Measurements from ENCODE around the gene ZNF469. TPM values are rescaled to one million over a fixed set of nuclear protein-coding genes. Genes with fewer than 3 reads are reported as not detected.

ZNF469 gene
- total and polyA plus RNA-seq, 3 donors from 2014 or later = 0.98 to 2.8 (median 2.2) TPM

- Histone ChIP-seq H3K27ac (no peak overlapping the region), H3K4me1 (no peaks in the 10 kb centered on the region), H3K27me3 (no peaks in the 10 kb centered on the region), H3K36me3 (ENCODE audit: low read depth, missing control alignments) (no peaks in the 10 kb centered on the region), H3K4me3 (no peak overlapping the region), H3K9me3 (no peaks in the 10 kb centered on the region)
- intact Hi-C loops (cut with DNase I; ENCODE audit: low total_unique reads) = no loop called here
- TF ChIP-seq POLR2A (IDR thresholded peaks at IDR 0.05) (no peak), CTCF (IDR thresholded peaks at IDR 0.05) (no peak)
- 94 to 96% methylated on average over 5 to 11 of the region's 17 CpGs for WGBS, 2 donors
- no peak for DNase-seq
Observed at GRCh38 chr16:88416686-88417085, 33.9 kb downstream of the ZNF469 start.

GRCh38 chr16:88417684-88418476, 35.1 kb downstream of the ZNF469 start:
- intact Hi-C loops (cut with DNase I; ENCODE audit: low total_unique reads) = no loop called here
- no peaks in the 10 kb centered on the region for H3K9me3 ChIP-seq
- no peak overlapping the region for H3K27ac ChIP-seq
- no peaks in the 10 kb centered on the region for H3K27me3 ChIP-seq
- H3K36me3 ChIP-seq (ENCODE audit: low read depth, missing control alignments) = no peaks in the 10 kb centered on the region
- 85 to 90% methylated on average over 11 to 17 of the region's 17 CpGs for WGBS, 2 donors
- no peak for TF ChIP-seq CTCF (IDR thresholded peaks at IDR 0.05)
- TF ChIP-seq POLR2A (IDR thresholded peaks at IDR 0.05) = no peak
- DNase-seq = no peak
- H3K4me1 ChIP-seq = no peaks in the 10 kb centered on the region
- no peak overlapping the region for H3K4me3 ChIP-seq

GRCh38 chr16:88418869-88419268, 36.1 kb downstream of the ZNF469 start:
- Histone ChIP-seq H3K36me3 (ENCODE audit: low read depth, missing control alignments) (no peaks in the 10 kb centered on the region), H3K4me3 (no peak overlapping the region), H3K27me3 (no peaks in the 10 kb centered on the region), H3K27ac (no peak overlapping the region), H3K4me1 (no peaks in the 10 kb centered on the region), H3K9me3 (no peaks in the 10 kb centered on the region)
- no peak for TF ChIP-seq CTCF (IDR thresholded peaks at IDR 0.05)
- no peak for TF ChIP-seq POLR2A (IDR thresholded peaks at IDR 0.05)
- 65 to 81% methylated on average over 10 to 18 of the region's 18 CpGs for WGBS, 2 donors
- DNase-seq = no peak
- intact Hi-C loops (cut with DNase I; ENCODE audit: low total_unique reads) = no loop called here

- no peaks in the 10 kb centered on the region for H3K36me3 ChIP-seq (ENCODE audit: low read depth, missing control alignments)
- H3K4me1 ChIP-seq = peaks cover 3% of the 10 kb centered on the region
- no peaks in the 10 kb centered on the region for H3K27me3 ChIP-seq
- no peak for TF ChIP-seq POLR2A (IDR thresholded peaks at IDR 0.05)
- no peak for TF ChIP-seq CTCF (IDR thresholded peaks at IDR 0.05)
- DNase-seq = no peak
- H3K9me3 ChIP-seq = no peaks in the 10 kb centered on the region
- no peak overlapping the region for H3K4me3 ChIP-seq
- intact Hi-C loops (cut with DNase I; ENCODE audit: low total_unique reads) = no loop called here
- H3K27ac ChIP-seq = no peak overlapping the region
- 96 to 98% methylated on average over 7 to 8 of the region's 10 CpGs for WGBS, 2 donors
Observed at GRCh38 chr16:88419790-88420189, 37.0 kb downstream of the ZNF469 start.

GRCh38 chr16:88420496-88420895, 37.7 kb downstream of the ZNF469 start:
- Histone ChIP-seq H3K27me3 (no peaks in the 10 kb centered on the region), H3K27ac (no peak overlapping the region), H3K4me3 (no peak overlapping the region), H3K4me1 (peaks cover 5% of the 10 kb centered on the region), H3K36me3 (ENCODE audit: low read depth, missing control alignments) (no peaks in the 10 kb centered on the region), H3K9me3 (no peaks in the 10 kb centered on the region)
- WGBS, 2 donors = 92 to 94% methylated on average over 12 of the region's 12 CpGs
- DNase-seq = no peak
- TF ChIP-seq CTCF (IDR thresholded peaks at IDR 0.05) (no peak), POLR2A (IDR thresholded peaks at IDR 0.05) (no peak)
- intact Hi-C loops (cut with DNase I; ENCODE audit: low total_unique reads) = no loop called here

All from testis (tissue), 3 donors.